ENCODE measurements around the gene OGFRL1. TPM values are rescaled to one million over a fixed set of nuclear protein-coding genes. Genes with fewer than 3 reads are reported as not detected.

The OGFRL1 gene
- total RNA-seq, 2 experiments from 2014 or later: 9.1 TPM

DNA sequence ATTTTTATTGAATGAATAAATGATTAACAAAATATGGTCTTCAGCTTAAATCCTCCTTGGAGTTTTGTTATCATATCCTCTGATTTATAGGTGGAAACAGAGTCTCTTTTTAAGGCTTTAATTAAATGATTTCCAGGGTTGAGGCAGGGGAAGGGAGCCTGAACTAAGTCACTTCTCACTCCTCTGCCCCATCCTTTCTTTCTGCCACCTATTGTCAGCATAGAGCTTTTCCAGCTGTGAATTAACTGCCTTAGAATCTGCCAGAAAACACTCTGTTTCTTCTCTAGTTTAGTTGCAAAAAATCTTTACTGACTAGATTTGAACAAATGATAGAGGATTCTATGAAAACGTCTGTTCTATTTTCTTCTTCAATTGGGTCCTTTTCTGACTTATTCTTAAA is 9.8 kb downstream of the OGFRL1 start:
- no peak overlapping the region for H3K27ac Mint-ChIP-seq
- POLR2A ChIA-PET: interaction anchor here (1.2 kb wide), 1 partner anchor 11 kb away, joined by 3 read pairs; no protein-coding TSS in a partner anchor
- H3K27ac ChIP-seq (ENCODE audit: low read depth in 1 of 2, low read length in 2 of 2): no peak overlapping the region
- TF ChIP-seq, protein P1, sequence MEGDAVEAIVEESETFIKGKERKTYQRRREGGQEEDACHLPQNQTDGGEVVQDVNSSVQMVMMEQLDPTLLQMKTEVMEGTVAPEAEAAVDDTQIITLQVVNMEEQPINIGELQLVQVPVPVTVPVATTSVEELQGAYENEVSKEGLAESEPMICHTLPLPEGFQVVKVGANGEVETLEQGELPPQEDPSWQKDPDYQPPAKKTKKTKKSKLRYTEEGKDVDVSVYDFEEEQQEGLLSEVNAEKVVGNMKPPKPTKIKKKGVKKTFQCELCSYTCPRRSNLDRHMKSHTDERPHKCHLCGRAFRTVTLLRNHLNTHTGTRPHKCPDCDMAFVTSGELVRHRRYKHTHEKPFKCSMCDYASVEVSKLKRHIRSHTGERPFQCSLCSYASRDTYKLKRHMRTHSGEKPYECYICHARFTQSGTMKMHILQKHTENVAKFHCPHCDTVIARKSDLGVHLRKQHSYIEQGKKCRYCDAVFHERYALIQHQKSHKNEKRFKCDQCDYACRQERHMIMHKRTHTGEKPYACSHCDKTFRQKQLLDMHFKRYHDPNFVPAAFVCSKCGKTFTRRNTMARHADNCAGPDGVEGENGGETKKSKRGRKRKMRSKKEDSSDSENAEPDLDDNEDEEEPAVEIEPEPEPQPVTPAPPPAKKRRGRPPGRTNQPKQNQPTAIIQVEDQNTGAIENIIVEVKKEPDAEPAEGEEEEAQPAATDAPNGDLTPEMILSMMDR (IDR thresholded peaks at IDR 0.05): no peak
- peaks cover 37% of the 10 kb centered on the region for H3K36me3 ChIP-seq (ENCODE audit: insufficient read depth, low read length)
- H3K4me1 Mint-ChIP-seq (ENCODE audit: low read depth): no peaks in the 10 kb centered on the region
- no peaks in the 10 kb centered on the region for H3K27me3 ChIP-seq (ENCODE audit: control insufficient read depth in 1 of 2, insufficient read depth in 2 of 2, low read length in 2 of 2)
- intact Hi-C loops (cut with DNase I, micrococcal nuclease): no loop called here
- no peaks in the 10 kb centered on the region for H3K4me1 ChIP-seq (ENCODE audit: insufficient read depth, low read length)
- no peaks in the 10 kb centered on the region for H3K9me3 Mint-ChIP-seq
- H3K4me3 Mint-ChIP-seq: no peak overlapping the region
- DNase-seq: no peak
- no peaks in the 10 kb centered on the region for H3K27me3 Mint-ChIP-seq
- H3K36me3 Mint-ChIP-seq (ENCODE audit: low read depth): peaks cover 66% of the 10 kb centered on the region
- ATAC-seq (ENCODE audit: poor library complexity): no peak
- H3K9me3 ChIP-seq (ENCODE audit: control insufficient read depth in 1 of 2, insufficient read depth in 1 of 2, low read length in 2 of 2): no peaks in the 10 kb centered on the region
- CTCF ChIA-PET: no interaction called here
- H3K4me3 ChIP-seq (ENCODE audit: low read length): no peak overlapping the region

DNA sequence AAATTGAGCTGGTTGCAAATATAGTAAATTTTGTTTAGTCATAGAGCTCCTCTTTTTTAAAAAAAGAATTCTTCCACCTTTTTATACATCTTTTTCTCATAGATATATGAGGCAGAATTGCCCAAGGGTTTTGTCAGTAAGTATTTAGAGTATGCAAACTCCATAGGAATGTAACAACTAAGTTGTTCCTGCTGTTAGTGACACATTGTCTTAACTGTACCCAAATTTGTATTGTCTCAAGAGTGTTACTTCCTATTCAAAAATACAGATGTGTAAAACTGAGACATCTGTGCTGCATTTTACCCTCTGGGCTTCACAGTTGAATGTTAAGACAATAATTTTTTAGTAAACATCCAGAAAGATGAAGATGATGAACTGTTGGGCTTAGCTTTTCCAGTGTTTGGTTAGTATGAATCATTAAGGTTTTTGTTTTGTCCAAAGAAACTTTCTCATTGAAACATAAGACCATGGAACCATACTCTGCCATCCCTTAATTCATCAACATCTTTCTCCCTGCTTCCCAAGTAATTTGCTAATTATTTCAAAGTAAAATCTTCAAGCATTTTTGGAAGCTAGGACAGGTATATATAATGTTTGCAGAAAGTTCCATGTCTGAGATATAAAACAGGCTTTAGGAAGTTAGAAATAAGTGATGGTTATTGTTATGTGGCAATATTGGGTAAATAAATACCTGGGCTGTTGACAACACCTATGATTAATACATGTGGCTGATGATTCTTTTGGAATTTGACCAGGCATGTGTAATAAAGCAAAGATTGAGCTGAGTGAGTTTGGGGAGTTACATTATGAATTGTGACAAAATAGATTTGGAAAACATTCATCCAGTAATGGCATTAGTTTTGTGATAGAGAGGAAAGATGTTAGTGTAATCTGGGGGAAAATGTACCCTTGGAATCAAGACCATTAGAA is 11.2 kb downstream of the OGFRL1 start:
- no peaks in the 10 kb centered on the region for H3K27me3 ChIP-seq (ENCODE audit: control insufficient read depth in 1 of 2, insufficient read depth in 2 of 2, low read length in 2 of 2)
- H3K27ac Mint-ChIP-seq: no peak overlapping the region
- intact Hi-C loops (cut with DNase I, micrococcal nuclease): no loop called here
- H3K4me3 ChIP-seq (ENCODE audit: low read length): no peak overlapping the region
- ChIA-PET CTCF (interaction anchor here (1.3 kb wide), 1 partner anchor 12 kb away, joined by 3 read pairs; no protein-coding TSS in a partner anchor), POLR2A (interaction anchor here (1.2 kb wide), 1 partner anchor 12 kb away, joined by 3 read pairs; no protein-coding TSS in a partner anchor)
- peaks cover 31% of the 10 kb centered on the region for H3K36me3 ChIP-seq (ENCODE audit: insufficient read depth, low read length)
- H3K27ac ChIP-seq (ENCODE audit: low read depth in 1 of 2, low read length in 2 of 2): no peak overlapping the region
- TF ChIP-seq, protein P1 (IDR thresholded peaks at IDR 0.05): no peak
- no peak for ATAC-seq (ENCODE audit: poor library complexity)
- DNase-seq: no peak
- no peak overlapping the region for H3K4me3 Mint-ChIP-seq
- H3K4me1 ChIP-seq (ENCODE audit: insufficient read depth, low read length): no peaks in the 10 kb centered on the region
- H3K4me1 Mint-ChIP-seq (ENCODE audit: low read depth): no peaks in the 10 kb centered on the region
- no peaks in the 10 kb centered on the region for H3K27me3 Mint-ChIP-seq
- peaks cover 54% of the 10 kb centered on the region for H3K36me3 Mint-ChIP-seq (ENCODE audit: low read depth)
- H3K9me3 ChIP-seq (ENCODE audit: control insufficient read depth in 1 of 2, insufficient read depth in 1 of 2, low read length in 2 of 2): no peaks in the 10 kb centered on the region
- H3K9me3 Mint-ChIP-seq: no peaks in the 10 kb centered on the region

DNA sequence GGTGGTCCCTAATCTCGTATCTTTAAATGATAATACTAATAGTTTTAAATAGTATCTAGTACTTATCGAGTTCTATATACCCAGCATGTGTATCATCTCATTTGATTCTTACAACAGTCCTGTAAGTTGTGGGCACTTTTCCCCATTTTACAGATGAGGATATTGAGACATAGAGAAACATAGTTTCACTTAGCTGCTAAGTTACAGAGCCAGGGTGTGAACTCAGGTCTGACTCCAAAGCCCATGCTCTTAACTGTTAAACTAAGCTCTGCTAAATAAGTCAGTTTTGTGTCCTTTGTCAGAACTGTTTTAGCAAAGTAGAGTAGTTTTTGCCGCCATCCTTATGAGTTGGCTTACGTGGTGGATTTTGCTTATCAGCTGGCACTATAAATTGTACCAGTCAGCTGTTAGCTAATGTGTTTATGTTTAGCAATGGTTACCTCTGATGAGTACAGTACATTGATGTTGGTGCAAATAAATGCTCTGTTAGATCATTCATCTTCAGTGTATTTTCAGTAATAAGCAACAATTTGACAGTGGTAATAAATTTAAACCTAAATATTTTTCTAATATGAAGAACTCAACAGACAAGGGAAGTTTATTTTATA is 12.1 kb downstream of the OGFRL1 start:
- H3K36me3 ChIP-seq (ENCODE audit: insufficient read depth, low read length): peaks cover 27% of the 10 kb centered on the region
- CTCF ChIA-PET: interaction anchor here (1.3 kb wide), 1 partner anchor 12 kb away, joined by 3 read pairs; no protein-coding TSS in a partner anchor

More for the DNA sequence above, 12.1 kb downstream of the OGFRL1 start:
- H3K4me3 ChIP-seq (ENCODE audit: low read length): no peak overlapping the region
- Mint-ChIP-seq H3K4me3 (no peak overlapping the region), H3K27me3 (no peaks in the 10 kb centered on the region), H3K4me1 (ENCODE audit: low read depth) (no peaks in the 10 kb centered on the region), H3K36me3 (ENCODE audit: low read depth) (peaks cover 46% of the 10 kb centered on the region), H3K27ac (no peak overlapping the region), H3K9me3 (no peaks in the 10 kb centered on the region)
- POLR2A ChIA-PET: no interaction called here
- no peaks in the 10 kb centered on the region for H3K27me3 ChIP-seq (ENCODE audit: control insufficient read depth in 1 of 2, insufficient read depth in 2 of 2, low read length in 2 of 2)
- no peak overlapping the region for H3K27ac ChIP-seq (ENCODE audit: low read depth in 1 of 2, low read length in 2 of 2)
- no peaks in the 10 kb centered on the region for H3K9me3 ChIP-seq (ENCODE audit: control insufficient read depth in 1 of 2, insufficient read depth in 1 of 2, low read length in 2 of 2)
- TF ChIP-seq, protein P1 (IDR thresholded peaks at IDR 0.05): no peak
- intact Hi-C loops (cut with DNase I, micrococcal nuclease): no loop called here
- ATAC-seq (ENCODE audit: poor library complexity) (no peak), DNase-seq (no peak)
- H3K4me1 ChIP-seq (ENCODE audit: insufficient read depth, low read length): no peaks in the 10 kb centered on the region

All from CD4-positive, alpha-beta T cell (primary cell).